GM18909 (cell line): ENCODE measurements around the gene ZIK1.

ENCODE experiments used
- ATAC-seq: cut with Tn5 transposase; IDR thresholded peaks from one replicate; pipeline ENCODE4 v1.9.1; 2021; ENCODE audit warnings: mild to moderate bottlenecking; ENCODE audit not compliant: unreplicated experiment, poor library complexity

Gene ZIK1

DNA sequence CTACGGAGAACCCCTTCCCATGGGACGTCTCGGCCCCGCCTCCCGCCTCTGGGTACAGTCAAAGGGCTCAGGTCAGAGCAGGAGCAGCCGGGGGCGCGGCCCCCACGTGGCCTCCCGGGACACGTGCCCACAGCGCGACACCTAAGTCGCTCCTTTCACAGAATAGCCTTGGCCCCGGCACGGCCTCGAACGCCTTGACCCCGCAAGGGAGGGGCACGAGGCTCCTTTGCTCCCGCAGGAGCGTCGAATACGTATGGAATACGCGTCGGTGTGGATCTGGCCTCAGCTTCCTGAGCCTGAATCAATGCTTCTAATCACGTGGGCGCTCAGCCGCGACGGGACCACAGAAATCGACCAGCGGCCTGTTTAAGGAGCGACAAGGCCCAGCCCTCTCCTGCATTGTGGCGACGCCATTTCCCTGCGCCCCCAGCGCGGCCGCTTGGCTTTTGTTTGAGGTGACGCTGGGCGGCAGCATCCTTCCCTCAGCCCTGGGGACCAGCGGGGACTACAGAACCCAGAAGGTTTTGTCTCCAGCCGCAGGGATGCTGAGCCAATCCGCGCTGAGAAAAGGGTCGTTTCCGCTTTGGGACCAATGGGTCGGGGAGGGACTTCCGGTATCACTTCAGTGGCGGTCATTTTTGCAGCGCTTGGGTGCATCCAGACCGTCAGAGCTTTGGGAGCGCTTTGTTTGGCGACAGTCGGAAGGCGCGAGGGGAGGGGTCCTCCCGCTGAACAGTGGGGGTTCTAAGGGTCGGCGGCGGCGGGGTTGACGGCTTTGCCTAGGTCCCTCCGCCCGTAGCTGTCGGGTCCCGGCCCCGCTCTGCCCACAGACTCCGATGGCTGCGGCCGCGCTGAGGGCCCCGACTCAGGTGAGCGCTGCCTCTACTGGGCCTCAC lies at the start of gene ZIK1:
TSS of gene ZIK1 (plus strand) at position 625 of the 896 bp plus-strand sequence. CDS start at position 837, 212 bp downstream.
- peak; percentile 86 for ATAC-seq

DNA sequence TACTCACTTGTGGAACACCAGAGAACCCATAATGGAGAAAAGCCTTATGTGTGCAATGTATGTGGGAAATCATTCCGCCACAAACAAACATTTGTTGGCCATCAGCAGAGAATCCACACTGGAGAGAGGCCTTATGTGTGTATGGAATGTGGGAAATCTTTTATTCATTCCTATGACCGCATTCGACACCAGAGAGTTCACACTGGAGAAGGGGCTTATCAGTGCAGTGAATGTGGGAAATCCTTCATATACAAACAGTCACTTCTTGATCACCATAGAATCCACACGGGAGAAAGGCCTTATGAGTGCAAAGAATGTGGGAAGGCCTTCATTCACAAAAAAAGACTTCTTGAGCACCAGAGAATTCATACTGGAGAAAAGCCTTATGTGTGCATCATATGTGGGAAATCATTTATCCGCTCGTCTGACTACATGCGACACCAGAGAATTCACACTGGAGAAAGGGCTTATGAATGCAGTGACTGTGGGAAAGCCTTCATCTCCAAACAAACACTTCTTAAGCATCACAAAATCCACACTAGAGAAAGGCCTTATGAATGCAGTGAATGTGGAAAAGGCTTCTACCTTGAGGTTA lies 45.9 kb upstream of the ZIK1 start:
- no peak for ATAC-seq

DNA sequence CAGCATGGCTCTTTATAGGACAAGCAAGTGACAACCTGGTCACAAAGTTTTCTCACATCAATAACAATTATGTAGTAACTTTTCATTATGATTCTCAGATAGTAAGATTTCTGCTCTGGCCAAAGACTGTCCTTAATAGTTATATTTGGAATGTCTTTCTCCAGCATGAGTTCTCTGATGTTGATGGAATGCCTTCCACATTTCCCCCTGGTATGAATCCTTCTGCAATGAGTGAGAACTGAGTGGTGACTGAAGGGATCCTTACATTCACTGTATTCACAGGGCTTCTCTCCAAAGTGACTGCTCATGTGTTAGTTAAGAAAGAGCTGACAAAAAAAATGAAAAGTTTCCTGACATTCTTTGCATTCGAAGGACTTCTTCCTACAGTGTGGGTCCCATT lies 37.4 kb upstream of the ZIK1 start:
- no peak for ATAC-seq

GRCh38 chr19:57552432-57552831 lies 31.5 kb upstream of the ZIK1 start:
- ATAC-seq, result no peak

GRCh38 chr19:57557659-57558058 lies 26.3 kb upstream of the ZIK1 start:
- ATAC-seq, result no peak

- ATAC-seq, result no peak
Measured at GRCh38 chr19:57558525-57558924, 25.4 kb upstream of the ZIK1 start.

DNA sequence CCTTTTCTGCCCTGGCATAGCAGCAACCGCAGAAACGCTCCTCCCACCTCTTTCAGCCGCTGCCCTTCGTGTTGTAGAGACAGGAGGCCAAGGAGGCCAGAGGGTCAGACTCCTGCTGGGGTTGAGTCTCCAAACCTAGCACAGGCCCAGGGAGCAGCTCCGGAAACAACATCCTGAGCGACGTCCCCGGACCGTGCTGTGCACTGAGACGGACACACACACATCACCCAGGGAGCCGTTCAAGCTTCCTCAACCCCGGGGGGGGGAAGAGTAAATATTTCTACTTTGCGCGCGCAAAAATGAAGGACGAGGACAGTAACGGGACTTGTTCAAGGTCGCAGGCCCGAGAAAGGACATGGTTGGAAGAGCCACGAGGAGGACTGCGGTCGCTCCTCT lies 24.9 kb upstream of the ZIK1 start:
- peak; percentile 20 for ATAC-seq

- peak; percentile 97 for ATAC-seq
Measured at GRCh38 chr19:57559404-57560025, 24.4 kb upstream of the ZIK1 start, which contains the start of gene ZNF550. ZNF550 (minus strand) TSS chr19:57559863; CDS start chr19:57559682, 181 bp downstream.

- no peak for ATAC-seq
Measured at GRCh38 chr19:57560049-57560491, 23.9 kb upstream of the ZIK1 start.

DNA sequence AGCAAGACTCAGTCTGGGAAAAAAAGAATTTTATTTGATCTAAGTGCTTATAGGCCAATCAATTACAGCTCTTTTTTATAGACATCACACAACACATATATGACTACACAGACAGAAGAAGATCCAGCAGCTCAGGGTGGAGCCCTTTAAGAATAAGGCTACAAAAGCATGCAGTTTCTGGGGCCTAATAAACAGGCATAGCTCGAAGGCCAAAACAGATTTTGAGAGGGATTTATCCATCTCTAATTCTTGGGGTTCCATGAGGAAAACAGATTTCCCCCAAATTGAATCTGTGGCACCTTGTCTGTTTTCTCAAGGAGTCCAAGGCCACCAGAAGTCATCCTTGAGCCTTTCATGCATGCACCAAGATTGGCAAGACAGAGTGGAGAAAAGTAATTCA lies 20.4 kb upstream of the ZIK1 start:
- no peak for ATAC-seq

DNA sequence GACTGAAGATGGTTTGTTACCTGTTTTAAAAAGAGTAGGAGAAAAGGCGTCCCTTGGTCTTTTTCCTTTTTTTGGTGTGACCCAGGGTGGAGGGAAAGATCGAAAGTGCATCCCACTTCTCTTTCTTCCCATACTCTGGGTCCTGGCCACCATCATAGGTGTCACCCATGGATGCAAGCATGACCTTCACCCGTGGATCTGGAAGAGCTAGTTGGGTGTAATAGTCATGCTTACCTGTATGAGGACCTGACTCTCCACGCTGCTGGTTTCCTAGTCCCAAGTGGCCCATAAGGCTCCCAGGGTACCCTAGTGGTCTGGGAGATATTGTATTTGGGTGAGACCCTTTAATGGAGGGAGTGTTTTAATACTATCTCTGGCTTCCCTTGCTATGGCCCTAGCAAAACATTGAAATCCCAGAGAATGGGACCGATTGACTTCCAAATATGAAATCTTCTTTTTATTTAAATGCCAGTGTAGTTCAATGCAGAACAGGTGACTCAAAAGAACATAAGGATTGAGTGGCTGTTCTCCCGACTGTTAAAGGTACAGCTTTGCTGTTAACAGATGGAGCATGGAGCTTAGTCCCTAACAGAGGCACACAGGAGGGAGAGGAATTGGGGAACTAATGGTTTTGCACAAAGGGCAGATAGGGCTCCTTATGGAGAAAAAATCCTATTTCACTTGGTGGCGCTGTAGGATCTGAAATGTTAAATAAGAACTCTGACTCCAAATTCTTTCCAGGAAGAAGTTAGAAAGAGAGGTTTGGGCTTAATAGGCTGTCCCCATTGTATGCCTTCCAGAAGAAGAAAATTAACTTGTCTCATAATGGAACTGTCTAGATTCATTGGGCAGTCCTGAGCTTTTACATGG lies 17.3 kb upstream of the ZIK1 start:
- ATAC-seq, result no peak

- ATAC-seq, result no peak
Measured at GRCh38 chr19:57570707-57571106, 13.2 kb upstream of the ZIK1 start.

- no peak for ATAC-seq
Measured at GRCh38 chr19:57572415-57572947, 11.5 kb upstream of the ZIK1 start.

DNA sequence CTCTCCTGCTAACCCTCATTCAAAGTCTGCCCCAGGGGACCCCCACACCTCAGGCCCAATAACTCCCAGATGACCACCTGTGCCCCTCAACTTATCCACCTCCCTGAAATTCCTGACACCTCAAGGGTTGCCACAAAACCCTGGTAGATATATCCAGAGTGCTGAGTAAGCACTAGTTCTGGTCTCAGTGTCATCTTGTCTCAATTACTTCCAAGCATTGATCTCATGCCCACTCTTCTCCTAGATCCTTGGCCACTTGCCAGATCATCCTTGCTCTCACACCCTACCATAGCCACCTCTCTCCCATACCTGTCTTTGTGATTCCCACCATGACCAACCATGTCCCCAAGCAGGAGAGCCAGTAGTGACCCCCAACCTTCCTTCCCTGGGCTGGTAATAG lies 7.3 kb upstream of the ZIK1 start:
- ATAC-seq, result no peak

DNA sequence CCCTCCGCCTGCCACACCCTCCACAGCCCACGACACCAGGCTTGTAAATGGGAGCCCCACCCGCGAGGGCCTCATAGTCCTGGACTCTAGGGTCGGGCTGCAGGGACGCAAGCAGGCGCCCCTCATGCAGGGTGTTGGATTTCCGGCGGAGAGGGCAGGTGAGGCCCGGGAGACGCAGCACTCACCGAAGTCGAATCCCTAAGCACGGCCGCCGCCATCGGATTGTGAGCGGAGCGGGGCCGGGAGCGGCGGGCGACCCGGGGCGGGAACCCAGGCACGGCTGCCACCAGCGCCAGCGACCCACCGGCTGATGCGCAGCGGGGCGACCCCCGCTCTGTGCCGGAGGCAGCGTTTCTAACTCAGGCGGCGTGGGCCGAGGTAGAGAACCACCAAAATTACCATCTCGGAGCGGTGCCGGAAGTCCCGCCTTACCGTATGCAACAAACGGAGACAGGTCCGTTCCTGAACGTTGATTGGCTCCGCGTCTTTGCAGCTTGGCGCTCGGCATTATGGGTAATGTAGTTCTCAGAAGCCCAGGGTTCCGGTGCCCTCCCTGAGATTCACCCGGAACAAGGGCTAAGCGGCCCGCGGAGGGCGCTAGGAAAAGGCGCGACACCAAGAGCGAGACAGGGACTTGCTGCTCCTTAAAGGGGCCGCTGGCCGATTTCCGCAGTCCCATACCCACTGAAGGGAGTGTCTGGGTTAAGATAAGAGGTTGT lies 5.3 kb upstream of the ZIK1 start, which contains the start of gene ZNF416:
TSS of gene ZNF416 (minus strand) at position 425 of the 719 bp plus-strand sequence. CDS start at position 218, 207 bp downstream.
- peak; percentile 95 for ATAC-seq

GRCh38 chr19:57583104-57583520 lies 833 bp upstream of the ZIK1 start:
- no peak for ATAC-seq

DNA sequence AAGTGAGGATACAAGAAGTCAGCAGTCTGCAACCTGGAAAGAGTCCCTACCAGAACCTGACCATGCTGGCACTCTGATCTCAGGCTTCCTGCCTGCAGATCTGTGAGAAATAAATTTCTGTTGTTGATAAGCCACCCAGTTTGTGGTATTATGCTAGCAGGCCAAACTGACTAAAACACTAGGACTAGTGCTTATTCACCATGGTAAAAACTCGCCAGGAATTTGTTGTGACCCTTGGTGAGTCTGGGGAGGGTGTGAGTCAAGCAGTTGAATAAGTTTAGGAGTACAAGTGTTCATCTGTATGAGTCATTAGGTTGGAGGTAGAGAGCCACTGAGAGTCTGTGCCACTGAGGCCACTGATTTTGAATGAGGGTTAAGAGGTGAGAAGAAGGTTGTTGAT lies 3.6 kb downstream of the ZIK1 start:
- no peak for ATAC-seq

- ATAC-seq, result no peak
Measured at GRCh38 chr19:57599377-57599760, 15.4 kb downstream of the ZIK1 start.

DNA sequence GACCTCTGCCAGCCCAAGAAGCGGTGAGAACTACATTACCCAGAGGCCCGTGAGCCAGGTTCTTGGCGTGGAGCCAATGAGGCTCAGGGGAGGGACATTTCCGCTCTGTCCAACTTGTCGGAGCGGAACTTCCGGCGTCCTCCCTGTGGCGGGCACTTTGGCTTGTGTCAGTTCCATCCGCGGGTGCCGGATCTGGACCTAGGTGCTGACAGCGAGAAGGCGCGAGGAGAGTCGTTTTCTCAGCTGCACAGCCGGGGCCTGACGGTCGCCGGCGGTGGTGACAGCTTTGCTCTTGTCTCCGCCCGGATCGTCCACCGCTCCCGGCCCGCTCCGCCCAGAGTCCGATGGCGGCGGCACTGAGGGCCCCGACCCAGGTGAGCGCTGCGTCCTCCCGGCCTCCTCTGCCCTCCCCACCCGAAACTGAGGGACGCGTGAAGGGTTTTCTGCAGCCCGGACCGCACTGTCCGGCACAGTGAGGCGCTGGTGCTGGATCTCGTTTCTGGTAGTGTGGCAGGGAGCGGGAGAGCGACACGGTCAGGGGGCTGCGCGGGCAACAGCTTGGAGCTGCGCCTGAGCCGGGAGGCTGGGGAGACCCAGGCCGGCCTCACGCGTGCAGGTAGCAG lies 15.9 kb downstream of the ZIK1 start, which contains the start of gene ZNF530:
TSS of gene ZNF530 (plus strand) at position 125 of the 623 bp plus-strand sequence. CDS start 4,461 bp downstream, outside the sequence.
- peak; percentile 95 for ATAC-seq
